H1 (cell line): ENCODE results near the gene NAMPT. TPM values are rescaled to one million over a fixed set of nuclear protein-coding genes. Genes with fewer than 3 reads are reported as not detected.

Experiments
- CTCF ChIA-PET: fragments of 300-600 bp; sonication (Branson Sonifier 250); formaldehyde crosslinking; loops from one replicate; lab custom pipeline; 2021; ENCODE audit not compliant: partially characterized antibody; lab: Charles Lee
- POLR2A ChIA-PET: fragments of 300-600 bp; sonication (Branson Sonifier 250); formaldehyde crosslinking; loops from one replicate; lab custom pipeline; 2021; ENCODE audit warnings: inconsistent platforms; ENCODE audit not compliant: partially characterized antibody; lab: Charles Lee
- DNase-seq, 2 experiments: peaks; one replicate each; pipeline versions ENCODE4 v3.0.0 to v3.0.0-alpha.2; 2010 to 2022; ENCODE audit warnings: low spot score in 2 of 2, low read depth in 1 of 2, mixed read lengths in 1 of 2
- FAIRE-seq: peaks from 2 replicates; lab custom pipeline; 2011; peaks lifted over from hg19 to GRCh38; lab: Jason Lieb, UNC
- H2AFZ ChIP-seq: 2 replicates; pipeline ENCODE4 v1.8.1; 2012; ENCODE audit warnings: low read length, inconsistent platforms
- H2AK5ac ChIP-seq: 2 replicates; pipeline ENCODE4 v1.6.1; 2013; ENCODE audit warnings: low read depth, low read length
- H2BK120ac ChIP-seq: replicated peaks from 2 replicates; pipeline ENCODE3; 2013; ENCODE audit warnings: low read depth, low read length, inconsistent platforms
- H2BK12ac ChIP-seq: 2 replicates; pipeline ENCODE4 v1.6.1; 2013; ENCODE audit warnings: low read depth, low read length
- H2BK15ac ChIP-seq: 2 replicates; pipeline ENCODE4 v1.6.1; 2013; ENCODE audit warnings: low read length
- H2BK20ac ChIP-seq: 2 replicates; pipeline ENCODE4 v1.6.1; 2013; ENCODE audit warnings: low read length
- H2BK5ac ChIP-seq: 2 replicates; pipeline ENCODE4 v1.6.1; 2013; ENCODE audit warnings: low read depth, low read length
- H3K14ac ChIP-seq: 2 replicates; pipeline ENCODE4 v1.6.1; 2013; ENCODE audit warnings: inconsistent platforms; ENCODE audit not compliant: insufficient read length
- H3K18ac ChIP-seq: 2 replicates; pipeline ENCODE4 v1.6.1; 2013; ENCODE audit warnings: low read length; ENCODE audit errors: extremely low read depth
- H3K23ac ChIP-seq: 2 replicates; pipeline ENCODE4 v1.6.1; 2013; ENCODE audit warnings: inconsistent platforms; ENCODE audit not compliant: insufficient read length
- H3K23me2 ChIP-seq: 2 replicates; pipeline ENCODE4 v1.6.1; 2013; ENCODE audit warnings: low read depth, low read length
- H3K27ac ChIP-seq: 2 replicates; pipeline ENCODE4 v1.6.1; 2011; ENCODE audit warnings: low read depth, low read length, inconsistent platforms
- H3K27me3 ChIP-seq, 4 experiments: replicated peaks in 1 of 4; 1 replicate in 1 of 4; 2 replicates in 3 of 4; pipeline versions ENCODE4 v1.6.1 to v1.8.1; 2011 to 2013; ENCODE audit warnings: low read length in 3 of 4, mild to moderate bottlenecking in 3 of 4, inconsistent platforms in 2 of 4, mixed read lengths in 2 of 4, moderate library complexity in 1 of 4; ENCODE audit not compliant: control insufficient read depth in 3 of 4, insufficient read depth in 3 of 4; ENCODE audit errors: extremely low read depth in 1 of 4
- H3K36me3 ChIP-seq, 4 experiments: 2 replicates each; pipeline versions ENCODE4 v1.6.1 to v1.8.1; 2011 to 2013; ENCODE audit warnings: mild to moderate bottlenecking in 4 of 4, low read length in 3 of 4, moderate library complexity in 2 of 4, control low read depth in 1 of 4, inconsistent platforms in 1 of 4; ENCODE audit not compliant: insufficient read depth in 4 of 4, control insufficient read depth in 2 of 4
- H3K4ac ChIP-seq: replicated peaks from 2 replicates; pipeline ENCODE3; 2013; ENCODE audit warnings: low read length, low read depth, mixed read lengths, inconsistent platforms; ENCODE audit not compliant: insufficient read length
- H3K4me1 ChIP-seq, 4 experiments: replicated peaks in 1 of 4; 1 replicate in 1 of 4; 2 replicates in 3 of 4; pipeline versions ENCODE4 v1.6.1 to v1.8.1; 2011 to 2013; ENCODE audit warnings: low read length in 3 of 4, inconsistent platforms in 2 of 4, mixed read lengths in 1 of 4; ENCODE audit not compliant: insufficient read depth in 4 of 4, control insufficient read depth in 3 of 4
- H3K4me2 ChIP-seq, 2 experiments: 2 replicates each; pipeline versions ENCODE4 v1.6.1 to v1.8.1; 2011 to 2013; ENCODE audit warnings: low read depth in 2 of 2, low read length in 2 of 2, control low read depth in 1 of 2, inconsistent platforms in 1 of 2, mild to moderate bottlenecking in 1 of 2; ENCODE audit not compliant: insufficient read depth in 1 of 2
- H3K4me3 ChIP-seq, 4 experiments: fragments of 200-600, 300-600 bp in 1 of 4; sonication (generic), shearing (Covaris generic), sonication (Bioruptor Twin) in 1 of 4; 2 replicates each; pipeline versions ENCODE4 v1.5.1 to v1.8.1; 2011 to 2016; ENCODE audit warnings: low read length in 4 of 4, low read depth in 3 of 4, control low read depth in 2 of 4, inconsistent platforms in 2 of 4, mild to moderate bottlenecking in 2 of 4, mixed read lengths in 1 of 4, moderate library complexity in 1 of 4; ENCODE audit not compliant: insufficient read depth in 2 of 4; ENCODE audit errors: extremely low read depth in 1 of 4
- H3K56ac ChIP-seq: replicated peaks from 2 replicates; pipeline ENCODE3; 2013; ENCODE audit warnings: low read depth, mild to moderate bottlenecking, mixed read lengths, low read length, inconsistent platforms; ENCODE audit not compliant: insufficient read length
- H3K79me1 ChIP-seq: 2 replicates; pipeline ENCODE4 v1.6.1; 2013; ENCODE audit warnings: low read depth, low read length, control low read depth
- H3K79me2 ChIP-seq, 2 experiments: 2 replicates each; pipeline versions ENCODE4 v1.6.1 to v1.8.1; 2012 to 2013; ENCODE audit warnings: low read length in 2 of 2, mild to moderate bottlenecking in 2 of 2, inconsistent platforms in 1 of 2; ENCODE audit not compliant: insufficient read depth in 2 of 2, control insufficient read depth in 1 of 2
- H3K9ac ChIP-seq, 4 experiments: replicated peaks in 1 of 4; 1 replicate in 1 of 4; 2 replicates in 3 of 4; pipeline versions ENCODE4 v1.6.1 to v1.8.1; 2011 to 2013; ENCODE audit warnings: low read depth in 3 of 4, low read length in 3 of 4, control low read depth in 2 of 4, mild to moderate bottlenecking in 2 of 4, moderate library complexity in 2 of 4, inconsistent platforms in 1 of 4; ENCODE audit errors: extremely low read depth in 1 of 4
- H3K9me3 ChIP-seq, 2 experiments: 2 replicates each; pipeline versions ENCODE4 v1.6.1 to v1.8.1; 2012 to 2013; ENCODE audit warnings: mild to moderate bottlenecking in 2 of 2, moderate library complexity in 2 of 2, control low read depth in 1 of 2, inconsistent platforms in 1 of 2, low read depth in 1 of 2, low read length in 1 of 2, mixed read lengths in 1 of 2; ENCODE audit not compliant: insufficient read depth in 2 of 2
- H4K20me1 ChIP-seq, 2 experiments: replicated peaks in 1 of 2; 2 replicates each; pipeline versions ENCODE3 to v1.8.1; 2011 to 2013; ENCODE audit warnings: inconsistent platforms in 2 of 2, low read length in 2 of 2, mild to moderate bottlenecking in 1 of 2; ENCODE audit not compliant: insufficient read depth in 2 of 2, control insufficient read depth in 1 of 2
- H4K5ac ChIP-seq: 2 replicates; pipeline ENCODE4 v1.6.1; 2013; ENCODE audit warnings: low read length, low read depth, mixed read lengths, inconsistent platforms; ENCODE audit not compliant: insufficient read length
- H4K8ac ChIP-seq: 2 replicates; pipeline ENCODE4 v1.8.0; 2013; ENCODE audit warnings: mild to moderate bottlenecking, moderate library complexity, low read length, inconsistent platforms; ENCODE audit not compliant: insufficient read depth; ENCODE audit errors: extremely low read depth
- H4K91ac ChIP-seq: replicated peaks from 2 replicates; pipeline ENCODE3; 2013; ENCODE audit warnings: low read length, mixed read lengths, inconsistent platforms; ENCODE audit not compliant: insufficient read length
- BACH1 ChIP-seq: IDR thresholded peaks from 2 replicates; pipeline ENCODE4 v1.6.1; 2012; ENCODE audit warnings: low read length, improper control_type of control experiment
- CBX5 ChIP-seq: fragments of 300-800, 300-1000 bp; sonication (generic); IDR thresholded peaks from 2 replicates; pipeline ENCODE4 v1.7.1; 2016; ENCODE audit warnings: antibody characterized with exemption, low read length, low read depth
- HDAC2 ChIP-seq, 2 experiments: fragments of 300-600 bp in 1 of 2; sonication (generic) in 1 of 2; IDR thresholded peaks; 2 replicates each; pipeline ENCODE4 v1.6.1; 2011 to 2012; ENCODE audit warnings: low read depth in 2 of 2, low read length in 2 of 2, mild to moderate bottlenecking in 2 of 2, moderate library complexity in 2 of 2, borderline replicate concordance in 1 of 2, inconsistent platforms in 1 of 2
- POLR2A ChIP-seq, 2 experiments: IDR thresholded peaks; 1 replicate in 1 of 2; 2 replicates in 1 of 2; pipeline ENCODE4 v1.6.1; 2011; ENCODE audit warnings: low read depth in 2 of 2, low read length in 2 of 2, mild to moderate bottlenecking in 2 of 2; ENCODE audit errors: control extremely low read depth in 1 of 2
- SAP30 ChIP-seq: fragments of 300-600 bp; sonication (generic); IDR thresholded peaks from 2 replicates; pipeline ENCODE4 v1.7.1; 2012; ENCODE audit warnings: low read length, moderate library complexity, mild to moderate bottlenecking, inconsistent platforms; ENCODE audit not compliant: insufficient read depth, insufficient replicate concordance
- SRF ChIP-seq: IDR thresholded peaks from 2 replicates; pipeline ENCODE4 v1.6.1; 2011; ENCODE audit warnings: mild to moderate bottlenecking, low read depth, low read length, moderate library complexity
- ZNF274 ChIP-seq: IDR thresholded peaks from 2 replicates; pipeline ENCODE4 v1.7.0; 2012; ENCODE audit warnings: low read length, borderline replicate concordance; ENCODE audit errors: extremely low read depth
- WGBS, 2 experiments: shearing (Covaris generic) in 1 of 2; methylation state at CpG; one replicate each; pipeline versions ENCODE4 v1.1.6 to v1.1.7; 2013 to 2015; ENCODE audit warnings: low lambda C conversion rate in 2 of 2, mixed read lengths in 2 of 2, inconsistent platforms in 1 of 2, low coverage in 1 of 2, missing lambda C conversion rate in 1 of 2; ENCODE audit not compliant: insufficient replicate concordance in 2 of 2, insufficient coverage in 1 of 2, insufficient read length in 1 of 2; ENCODE audit errors: extremely low coverage in 1 of 2, missing lambda C conversion rate in 1 of 2; 5-methylcytosine and 5-hydroxymethylcytosine counted together
- polyA plus RNA-seq, 7 experiments: library from polyadenylated mRNA; depleted of rRNA in 3 of 7; stranded (reverse) in 5 of 7; unstranded in 2 of 7; fragments of >200 nt in 5 of 7; fragments of 200-250 nt in 2 of 7; gene quantifications; 1 replicate in 5 of 7; 2 replicates in 1 of 7; 4 replicates in 1 of 7; pipeline versions ENCODE4 v1.2.1 to v1.2.3, GENCODE V29; 2011 to 2013; ENCODE audit warnings: missing spikeins in 2 of 7, mixed read lengths in 2 of 7
- total RNA-seq: library from RNA; stranded (reverse); fragmentation: NEBNext Ultra II Directional; extraction: Animal tissue kit (Norgen Biotek cat#: 25700); gene quantifications from 2 replicates; pipeline ENCODE4 v1.2.1, GENCODE V29; 2021
- TF ChIP-seq, protein P1 (sequence below): IDR thresholded peaks from 2 replicates; pipeline ENCODE4 v1.6.1; 2011; ENCODE audit warnings: low read length, improper control_type of control experiment

Gene NAMPT
- total and polyA plus RNA-seq, 2 of the 8 experiments (the other 6 are each of a cell fraction or from before 2014, with no cell fraction given): 15.4 to 95.9 TPM

DNA sequence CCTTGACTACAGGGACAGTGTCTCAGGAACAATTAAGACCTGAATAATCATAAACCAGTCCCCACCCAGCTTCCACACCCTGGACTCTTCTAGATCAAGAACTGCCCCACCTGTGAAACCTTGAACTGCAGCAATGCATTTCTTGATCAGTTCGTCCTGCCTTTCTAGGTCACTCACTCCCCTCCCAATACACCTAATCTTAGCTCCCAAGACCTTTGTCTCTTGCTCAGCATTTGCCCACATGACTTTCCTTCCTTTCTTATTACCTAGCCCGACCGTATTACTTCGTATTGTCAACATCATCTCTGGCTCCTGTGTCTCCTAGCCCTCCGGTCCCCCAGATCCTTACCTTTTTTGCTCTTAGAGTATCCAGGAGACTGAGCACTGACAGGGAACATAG lies 5.5 kb upstream of the NAMPT start:
- Histone ChIP-seq H3K18ac (no peak overlapping the region), H4K20me1 (no peaks in the 10 kb centered on the region), H3K4me2 (no peak overlapping the region), H3K27ac (no peak overlapping the region), H3K27me3 (no peaks in the 10 kb centered on the region), H3K4me1 (peaks cover 0 to 2% (median under 1%) of the 10 kb centered on the region in 4 experiments; a peak in 3 of 7 replicates), H2BK20ac (no peak overlapping the region), H3K36me3 (no peaks in the 10 kb centered on the region), H3K79me1 (no peaks in the 10 kb centered on the region), H4K8ac (no peak overlapping the region), H2AFZ (no peak overlapping the region), H4K5ac (no peak overlapping the region), H2BK120ac (no peak overlapping the region), H2AK5ac (no peak overlapping the region), H3K14ac (no peak overlapping the region), H3K79me2 (no peaks in the 10 kb centered on the region), H2BK12ac (no peak overlapping the region), H3K9ac (no peak overlapping the region), H2BK5ac (no peak overlapping the region), H3K23ac (no peak overlapping the region), H2BK15ac (no peak overlapping the region), H3K23me2 (peaks cover 7% of the 10 kb centered on the region), H4K91ac (no peak overlapping the region), H3K56ac (no peak overlapping the region), H3K9me3 (peaks cover 3 to 6% of the 10 kb centered on the region in 2 experiments; a peak in 3 of 4 replicates), H3K4ac (no peak overlapping the region), H3K4me3 (no peak overlapping the region)
- POLR2A ChIA-PET: no interaction called here
- no peak for FAIRE-seq
- DNase-seq: no peak
- CTCF ChIA-PET: interaction anchor here (2.1 kb wide), 1 partner anchor 172 kb away, joined by 5 read pairs; no protein-coding TSS in a partner anchor
- WGBS, 2 experiments: 93% methylated on average over 5 of the region's 5 CpGs; no CpG with 5 or more reads in 1 of the 2 experiments
- TF ChIP-seq POLR2A (IDR thresholded peaks at IDR 0.05; ENCODE audit: control extremely low read depth in 1 of 2, low read depth in 2 of 2, low read length in 2 of 2) (no peak), BACH1 (no peak), HDAC2 (IDR thresholded peaks at IDR 0.05; ENCODE audit: borderline replicate concordance in 1 of 2, low read depth in 2 of 2, low read length in 2 of 2) (no peak), SAP30 (no peak), SRF (no peak), ZNF274 (no peak), CBX5 (no peak)
- TF ChIP-seq, protein P1, sequence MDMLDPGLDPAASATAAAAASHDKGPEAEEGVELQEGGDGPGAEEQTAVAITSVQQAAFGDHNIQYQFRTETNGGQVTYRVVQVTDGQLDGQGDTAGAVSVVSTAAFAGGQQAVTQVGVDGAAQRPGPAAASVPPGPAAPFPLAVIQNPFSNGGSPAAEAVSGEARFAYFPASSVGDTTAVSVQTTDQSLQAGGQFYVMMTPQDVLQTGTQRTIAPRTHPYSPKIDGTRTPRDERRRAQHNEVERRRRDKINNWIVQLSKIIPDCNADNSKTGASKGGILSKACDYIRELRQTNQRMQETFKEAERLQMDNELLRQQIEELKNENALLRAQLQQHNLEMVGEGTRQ: no peak
